ENCODE results near the gene GRPEL2. TPM values are rescaled to one million over a fixed set of nuclear protein-coding genes. Genes with fewer than 3 reads are reported as not detected.
"Not testable (repeated sequence)": the region's sequence is repeated elsewhere in the genome, so short reads cannot be mapped to it uniquely, and the experiment has no call there.

GRPEL2 gene
- total RNA-seq, 1 experiment from 2014 or later = 86.6 TPM

DNA sequence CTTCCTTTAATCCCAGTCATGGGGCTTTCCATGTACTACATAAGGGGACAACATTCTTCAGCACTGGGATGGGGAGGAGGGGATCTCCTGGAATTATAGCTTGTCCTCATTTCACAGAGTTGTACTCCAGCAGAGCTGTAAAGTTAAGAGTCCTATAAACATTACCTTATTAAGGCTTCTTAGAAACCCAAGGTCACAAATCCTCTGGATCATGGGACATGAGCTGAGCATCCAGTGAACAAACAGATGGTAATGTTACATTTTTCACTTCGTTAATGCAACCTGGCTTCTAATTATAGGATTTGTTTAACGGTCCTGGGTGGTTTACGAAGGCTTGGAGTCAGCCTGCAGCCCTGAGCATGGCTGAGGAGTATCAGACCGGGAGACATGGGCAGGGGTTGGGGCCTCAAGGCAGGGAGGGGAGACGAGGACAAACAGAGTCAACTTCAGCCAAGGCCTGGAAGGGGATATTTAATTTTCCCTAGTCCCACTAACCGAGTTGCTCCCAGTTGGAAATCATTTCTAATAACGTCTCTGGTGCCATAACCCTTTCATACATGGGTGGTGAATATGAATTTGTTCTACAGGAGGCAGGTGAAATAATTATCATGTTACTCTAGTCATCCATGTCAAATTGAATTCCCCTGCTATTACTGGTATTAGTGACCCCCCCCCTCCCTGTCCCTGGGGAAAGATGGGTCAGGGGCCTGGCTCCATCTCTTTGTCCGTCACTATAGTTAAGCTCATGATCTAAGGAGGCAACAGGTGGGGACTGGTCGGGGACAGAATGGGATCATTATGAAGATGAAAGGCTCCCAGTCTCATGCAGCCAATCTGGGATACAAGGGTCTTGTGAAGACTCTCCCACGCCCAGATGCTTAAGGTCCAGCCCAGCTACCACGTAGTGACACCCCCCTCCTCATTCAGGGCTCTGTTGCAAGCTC lies 44.5 kb downstream of the GRPEL2 start:
- no peaks in the 10 kb centered on the region for H3K4me1 Mint-ChIP-seq (ENCODE audit: insufficient read depth, unreplicated experiment)
- TF ChIP-seq, protein P1, sequence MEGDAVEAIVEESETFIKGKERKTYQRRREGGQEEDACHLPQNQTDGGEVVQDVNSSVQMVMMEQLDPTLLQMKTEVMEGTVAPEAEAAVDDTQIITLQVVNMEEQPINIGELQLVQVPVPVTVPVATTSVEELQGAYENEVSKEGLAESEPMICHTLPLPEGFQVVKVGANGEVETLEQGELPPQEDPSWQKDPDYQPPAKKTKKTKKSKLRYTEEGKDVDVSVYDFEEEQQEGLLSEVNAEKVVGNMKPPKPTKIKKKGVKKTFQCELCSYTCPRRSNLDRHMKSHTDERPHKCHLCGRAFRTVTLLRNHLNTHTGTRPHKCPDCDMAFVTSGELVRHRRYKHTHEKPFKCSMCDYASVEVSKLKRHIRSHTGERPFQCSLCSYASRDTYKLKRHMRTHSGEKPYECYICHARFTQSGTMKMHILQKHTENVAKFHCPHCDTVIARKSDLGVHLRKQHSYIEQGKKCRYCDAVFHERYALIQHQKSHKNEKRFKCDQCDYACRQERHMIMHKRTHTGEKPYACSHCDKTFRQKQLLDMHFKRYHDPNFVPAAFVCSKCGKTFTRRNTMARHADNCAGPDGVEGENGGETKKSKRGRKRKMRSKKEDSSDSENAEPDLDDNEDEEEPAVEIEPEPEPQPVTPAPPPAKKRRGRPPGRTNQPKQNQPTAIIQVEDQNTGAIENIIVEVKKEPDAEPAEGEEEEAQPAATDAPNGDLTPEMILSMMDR (IDR thresholded peaks at IDR 0.05; ENCODE audit: unreplicated experiment) = no peak
- no peaks in the 10 kb centered on the region for H3K36me3 Mint-ChIP-seq (ENCODE audit: insufficient read depth, unreplicated experiment)
- no peaks in the 10 kb centered on the region for H3K9me3 Mint-ChIP-seq (ENCODE audit: unreplicated experiment)
- DNase-seq (ENCODE audit: unreplicated experiment) = no peak
- no peaks in the 10 kb centered on the region for H3K27me3 Mint-ChIP-seq (ENCODE audit: insufficient read depth, unreplicated experiment)
- no TSS peak for BruUV-seq (replicated peaks)
- intact Hi-C loops (cut with micrococcal nuclease) = no loop called here
- no peak overlapping the region for H3K4me3 Mint-ChIP-seq (ENCODE audit: unreplicated experiment)
- POLR2A ChIA-PET = interaction anchor here (0.9 kb wide), 1 partner anchor 106 kb away, joined by 4 read pairs; no protein-coding TSS in a partner anchor
- CTCF ChIA-PET = interaction anchor here (0.6 to 27.0 kb wide), 12 partner anchors 7 to 209 kb away, joined by 3 to 662 read pairs (median 6); no protein-coding TSS in a partner anchor
- H3K27ac Mint-ChIP-seq (ENCODE audit: low read depth, unreplicated experiment) = no peak overlapping the region

DNA sequence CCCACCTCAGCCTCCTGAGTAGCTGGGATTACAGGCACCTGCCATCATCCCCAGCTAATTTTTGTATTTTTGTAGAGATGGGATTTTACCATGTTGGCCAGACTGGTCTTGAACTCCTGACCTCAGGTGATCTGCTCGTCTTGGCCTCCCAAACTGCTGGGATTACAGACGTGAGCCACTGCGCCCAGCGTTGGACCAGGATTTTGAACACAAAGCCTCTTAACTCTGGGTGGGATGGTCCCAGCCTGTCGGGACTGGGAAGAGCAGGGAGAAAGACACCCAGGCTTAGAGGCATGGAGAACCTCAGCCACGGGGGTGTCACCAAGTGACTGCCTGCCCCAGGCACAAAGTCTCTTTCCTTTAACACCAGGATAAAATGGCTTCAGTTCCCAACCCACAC lies 45.8 kb downstream of the GRPEL2 start:
- ChIA-PET POLR2A (interaction anchor here (0.6 to 1.1 kb wide), 4 partner anchors 9 to 105 kb away, joined by 3 to 4 read pairs (median 3); no protein-coding TSS in a partner anchor), CTCF (interaction anchor here (0.6 to 27.0 kb wide), 12 partner anchors 9 to 174 kb away, joined by 3 to 662 read pairs (median 5); no protein-coding TSS in a partner anchor)
- intact Hi-C loops (cut with micrococcal nuclease); H3K4me3 Mint-ChIP-seq (ENCODE audit: unreplicated experiment); H3K9me3 Mint-ChIP-seq (ENCODE audit: unreplicated experiment); H3K4me1 Mint-ChIP-seq (ENCODE audit: insufficient read depth, unreplicated experiment); H3K36me3 Mint-ChIP-seq (ENCODE audit: insufficient read depth, unreplicated experiment); DNase-seq (ENCODE audit: unreplicated experiment); H3K27ac Mint-ChIP-seq (ENCODE audit: low read depth, unreplicated experiment); H3K27me3 Mint-ChIP-seq (ENCODE audit: insufficient read depth, unreplicated experiment); BruUV-seq (replicated peaks): not testable (repeated sequence)

DNA sequence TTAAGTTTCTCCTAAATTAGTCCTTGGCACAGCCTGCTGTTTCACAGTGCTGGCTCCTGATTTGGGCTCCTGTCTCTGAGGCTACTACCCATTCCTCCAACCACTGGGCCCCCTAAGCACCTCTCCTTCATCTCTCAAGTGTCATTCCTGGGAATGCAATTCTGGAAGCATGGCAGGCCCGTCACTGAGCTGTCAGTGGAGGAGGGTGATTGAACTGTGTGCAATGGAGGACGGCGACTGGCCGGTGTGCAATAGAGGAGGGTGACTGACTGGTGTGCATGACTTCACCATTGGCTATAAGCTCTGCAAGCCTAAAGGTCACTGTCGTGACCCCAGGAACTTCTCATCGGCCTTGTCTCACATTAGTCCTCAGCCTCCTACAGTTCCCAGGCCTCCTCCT lies 46.2 kb downstream of the GRPEL2 start:
- Mint-ChIP-seq H3K4me1 (ENCODE audit: insufficient read depth, unreplicated experiment) (no peaks in the 10 kb centered on the region), H3K9me3 (ENCODE audit: unreplicated experiment) (no peaks in the 10 kb centered on the region), H3K4me3 (ENCODE audit: unreplicated experiment) (no peak overlapping the region), H3K36me3 (ENCODE audit: insufficient read depth, unreplicated experiment) (no peaks in the 10 kb centered on the region), H3K27me3 (ENCODE audit: insufficient read depth, unreplicated experiment) (no peaks in the 10 kb centered on the region), H3K27ac (ENCODE audit: low read depth, unreplicated experiment) (no peak overlapping the region)
- intact Hi-C loops (cut with micrococcal nuclease) = no loop called here
- ChIA-PET POLR2A (interaction anchor here (0.6 to 1.1 kb wide), 2 partner anchors 9 to 28 kb away, joined by 3 read pairs; no protein-coding TSS in a partner anchor), CTCF (interaction anchor here (0.6 to 27.0 kb wide), 9 partner anchors 9 to 173 kb away, joined by 3 to 662 read pairs (median 3); no protein-coding TSS in a partner anchor)
- no peak for DNase-seq (ENCODE audit: unreplicated experiment)
- no TSS peak for BruUV-seq (replicated peaks)
- TF ChIP-seq, protein P1 (IDR thresholded peaks at IDR 0.05; ENCODE audit: unreplicated experiment) = no peak

DNA sequence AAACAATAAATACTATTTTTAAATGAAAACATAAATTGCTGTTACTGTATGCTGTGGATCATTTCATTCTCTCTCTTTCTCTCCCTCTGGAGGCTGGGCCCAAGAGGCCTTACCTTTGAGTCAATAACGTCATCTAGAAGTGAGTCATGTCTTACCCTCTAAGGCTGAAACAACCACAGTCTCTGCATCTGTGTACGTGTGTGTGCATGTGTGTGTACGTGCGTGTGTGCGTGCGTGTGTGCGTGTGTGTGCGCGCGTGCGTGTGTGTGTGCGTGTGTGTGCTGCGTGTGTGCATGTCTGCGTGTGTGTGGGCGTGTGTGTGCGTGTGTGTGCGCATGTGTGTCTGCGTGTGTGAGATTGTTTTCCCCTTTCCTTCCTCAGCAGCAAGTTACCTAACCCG lies 47.4 kb downstream of the GRPEL2 start:
- intact Hi-C loops (cut with micrococcal nuclease) = no loop called here

DNA sequence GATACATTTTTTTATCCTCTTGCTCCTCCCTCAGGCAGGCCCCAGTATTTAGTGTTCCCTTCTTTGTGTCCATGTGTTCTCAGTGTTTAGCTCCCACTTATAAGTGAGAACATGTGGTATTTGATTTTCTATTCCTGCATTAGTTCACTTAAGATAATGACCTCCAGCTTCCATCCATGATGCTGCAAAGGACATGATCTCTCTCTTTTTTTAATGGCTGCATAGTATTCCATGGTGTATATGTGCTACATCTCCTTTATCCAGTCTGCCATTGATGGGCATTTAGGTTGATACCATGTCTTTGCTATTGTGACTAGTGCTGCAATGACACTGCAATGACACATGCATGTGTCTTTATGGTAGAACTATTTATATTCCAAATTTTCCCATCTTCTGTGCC lies 49.7 kb downstream of the GRPEL2 start:
- H3K4me3 Mint-ChIP-seq (ENCODE audit: unreplicated experiment); H3K4me1 Mint-ChIP-seq (ENCODE audit: insufficient read depth, unreplicated experiment); DNase-seq (ENCODE audit: unreplicated experiment); intact Hi-C loops (cut with micrococcal nuclease); H3K9me3 Mint-ChIP-seq (ENCODE audit: unreplicated experiment); BruUV-seq (replicated peaks); H3K27ac Mint-ChIP-seq (ENCODE audit: low read depth, unreplicated experiment); H3K36me3 Mint-ChIP-seq (ENCODE audit: insufficient read depth, unreplicated experiment); H3K27me3 Mint-ChIP-seq (ENCODE audit: insufficient read depth, unreplicated experiment): not testable (repeated sequence)
- POLR2A ChIA-PET = interaction anchor here (0.6 to 1.1 kb wide), 3 partner anchors 20 to 189 kb away, joined by 3 to 6 read pairs (median 4); no protein-coding TSS in a partner anchor
- CTCF ChIA-PET = interaction anchor here (0.6 to 27.0 kb wide), 8 partner anchors 12 to 158 kb away, joined by 3 to 662 read pairs (median 3); no protein-coding TSS in a partner anchor

More for the DNA sequence above, 47.4 kb downstream of the GRPEL2 start:
- Mint-ChIP-seq H3K9me3 (ENCODE audit: unreplicated experiment) (no peaks in the 10 kb centered on the region), H3K4me3 (ENCODE audit: unreplicated experiment) (no peak overlapping the region), H3K4me1 (ENCODE audit: insufficient read depth, unreplicated experiment) (no peaks in the 10 kb centered on the region), H3K36me3 (ENCODE audit: insufficient read depth, unreplicated experiment) (no peaks in the 10 kb centered on the region), H3K27me3 (ENCODE audit: insufficient read depth, unreplicated experiment) (no peaks in the 10 kb centered on the region), H3K27ac (ENCODE audit: low read depth, unreplicated experiment) (no peak overlapping the region)
- DNase-seq (ENCODE audit: unreplicated experiment) = peak; percentile 66
- ChIA-PET CTCF (interaction anchor here (3.1 to 27.0 kb wide), 3 partner anchors 10 to 46 kb away, joined by 18 to 662 read pairs (median 27); no protein-coding TSS in a partner anchor), POLR2A (interaction anchor here (0.6 kb wide), 2 partner anchors 20 to 93 kb away, joined by 3 read pairs; no protein-coding TSS in a partner anchor)
- TF ChIP-seq, protein P1 (IDR thresholded peaks at IDR 0.05; ENCODE audit: unreplicated experiment) = no peak
- no TSS peak for BruUV-seq (replicated peaks)

Data from MCF 10A (cell line).